GM23338 (cell line): ENCODE results near the gene ROR1. TPM values are rescaled to one million over a fixed set of nuclear protein-coding genes. Genes with fewer than 3 reads are reported as not detected.

Experiments
- ATAC-seq: fragments of 200-7000 bp; cut with Tn5 transposase; 3 replicates; pipeline ENCODE4 v1.9.1; 2020
- DNase-seq: peaks from one replicate; pipeline ENCODE4 v3.0.0-alpha.2; 2015; ENCODE audit warnings: low spot score
- H2AFZ ChIP-seq: fragments of 200-600 bp; sonication (generic); 2 replicates; pipeline ENCODE4 v1.8.0; 2016; ENCODE audit warnings: antibody characterized with exemption, mild to moderate bottlenecking, moderate library complexity
- H3F3A ChIP-seq: fragments of 200-600 bp; sonication (generic); replicated peaks from 2 replicates; pipeline ENCODE4 v1.8.0; 2017; ENCODE audit warnings: antibody characterized with exemption, mixed run types, low read depth
- H3K27ac ChIP-seq: fragments of 200-600 bp; sonication (generic); 2 replicates; pipeline ENCODE4 v1.6.1; 2016; ENCODE audit warnings: low read depth
- H3K27me3 ChIP-seq: fragments of 200-600 bp; sonication (generic); 2 replicates; pipeline ENCODE4 v1.8.0; 2016; ENCODE audit warnings: mild to moderate bottlenecking, mixed run types, moderate library complexity; ENCODE audit not compliant: insufficient read depth
- H3K36me3 ChIP-seq: fragments of 200-600 bp; sonication (generic); 2 replicates; pipeline ENCODE4 v1.8.0; 2016; ENCODE audit warnings: mild to moderate bottlenecking; ENCODE audit not compliant: insufficient read depth
- H3K4me1 ChIP-seq: fragments of 200-600 bp; sonication (generic); 2 replicates; pipeline ENCODE4 v1.8.0; 2016; ENCODE audit warnings: mild to moderate bottlenecking, moderate library complexity; ENCODE audit not compliant: insufficient read depth
- H3K4me2 ChIP-seq: fragments of 200-600 bp; sonication (generic); 2 replicates; pipeline ENCODE4 v1.7.1; 2017; ENCODE audit warnings: mixed run types
- H3K4me3 ChIP-seq: fragments of 200-600 bp; sonication (generic); 2 replicates; pipeline ENCODE4 v1.6.1; 2016; ENCODE audit warnings: mixed run types
- H3K79me2 ChIP-seq: fragments of 200-600 bp; sonication (generic); replicated peaks from 2 replicates; pipeline ENCODE4 v1.8.0; 2017; ENCODE audit warnings: mild to moderate bottlenecking; ENCODE audit not compliant: insufficient read depth
- H3K9me2 ChIP-seq: fragments of 200-600 bp; sonication (generic); 2 replicates; pipeline ENCODE4 v1.8.0; 2017; ENCODE audit not compliant: insufficient read depth
- H4K20me1 ChIP-seq: fragments of 200-600 bp; sonication (generic); replicated peaks from 2 replicates; pipeline ENCODE4 v1.8.0; 2017; ENCODE audit warnings: mild to moderate bottlenecking; ENCODE audit not compliant: insufficient read depth
- H3K27ac Mint-ChIP-seq: 2 replicates; pipeline ENCODE4 v1.8.0; 2020; ENCODE audit warnings: inconsistent platforms, mild to moderate bottlenecking, moderate library complexity, mixed read lengths
- H3K27me3 Mint-ChIP-seq: 3 replicates; pipeline ENCODE4 v1.8.0; 2022; ENCODE audit warnings: low read depth, mild to moderate bottlenecking, moderate library complexity, mixed read lengths, inconsistent platforms; ENCODE audit not compliant: insufficient read depth, poor library complexity
- H3K36me3 Mint-ChIP-seq: 3 replicates; pipeline ENCODE4 v1.8.0; 2021; ENCODE audit warnings: low read depth, mild to moderate bottlenecking, inconsistent platforms, moderate library complexity, mixed read lengths
- H3K4me1 Mint-ChIP-seq: 3 replicates; pipeline ENCODE4 v1.8.0; 2020; ENCODE audit warnings: mild to moderate bottlenecking, inconsistent platforms, mixed read lengths
- H3K4me3 Mint-ChIP-seq: 3 replicates; pipeline ENCODE4 v1.8.0; 2021; ENCODE audit warnings: moderate library complexity, mild to moderate bottlenecking, inconsistent platforms, mixed read lengths
- H3K9me3 Mint-ChIP-seq: 3 replicates; pipeline ENCODE4 v1.8.0; 2020; ENCODE audit warnings: moderate library complexity, mild to moderate bottlenecking, inconsistent platforms, mixed read lengths
- CREB1 ChIP-seq: fragments of 250-450 bp; sonication (Bioruptor Pico); IDR thresholded peaks from 2 replicates; pipeline ENCODE4 v1.5.0; 2020; ENCODE audit warnings: low read depth, mild to moderate bottlenecking, moderate library complexity
- CTCF ChIP-seq, 2 experiments: fragments of 200-600 bp in 1 of 2; sonication (generic) in 1 of 2; conservative IDR thresholded peaks; 2 replicates each; pipeline versions ENCODE4 v1.5.1 to v1.6.1; 2016 to 2017; ENCODE audit warnings: antibody characterized with exemption in 2 of 2, low read depth in 2 of 2, mild to moderate bottlenecking in 2 of 2, moderate library complexity in 1 of 2
- EZH2 ChIP-seq: fragments of 200-600 bp; sonication (generic); IDR thresholded peaks from one replicate; pipeline ENCODE4 v1.8.0; 2017; ENCODE audit warnings: antibody characterized with exemption, mild to moderate bottlenecking, low read depth; ENCODE audit not compliant: unreplicated experiment
- EZH2phosphoT487 ChIP-seq: fragments of 200-600 bp; sonication (generic); IDR thresholded peaks from one replicate; pipeline ENCODE4 v1.8.1; 2018; ENCODE audit warnings: antibody characterized with exemption; ENCODE audit not compliant: unreplicated experiment
- JUNB ChIP-seq: IDR thresholded peaks from one replicate; pipeline ENCODE4 v1.6.1; 2016; ENCODE audit warnings: antibody characterized with exemption; ENCODE audit not compliant: unreplicated experiment
- NANOG ChIP-seq: IDR thresholded peaks from 2 replicates; pipeline ENCODE4 v1.6.1; 2016; ENCODE audit warnings: antibody characterized with exemption, borderline replicate concordance
- POLR2AphosphoS5 ChIP-seq: IDR thresholded peaks from 2 replicates; pipeline ENCODE4 v1.6.1; 2016; ENCODE audit warnings: antibody characterized with exemption, low read depth
- STAT1 ChIP-seq: IDR thresholded peaks from one replicate; pipeline ENCODE4 v1.6.1; 2016; ENCODE audit warnings: antibody characterized with exemption; ENCODE audit not compliant: unreplicated experiment
- ZNF331 ChIP-seq: fragments of 250-450 bp; sonication (Bioruptor Pico); IDR thresholded peaks from 2 replicates; pipeline ENCODE4 v1.5.0; 2020; ENCODE audit warnings: low read depth, mild to moderate bottlenecking, moderate library complexity
- polyA plus RNA-seq: library from polyadenylated mRNA; unstranded; fragments of >200 nt; fragmentation: Nextera tagmentation; extraction: Ambion mirVana; gene quantifications from 2 replicates; pipeline ENCODE4 v1.2.1, GENCODE V29; 2016
- total RNA-seq: library from RNA; depleted of rRNA; stranded (reverse); fragments of >200 nt; shearing (Covaris generic); gene quantifications from 2 replicates; pipeline ENCODE4 v1.2.3, GENCODE V29; 2014
- TF ChIP-seq, protein P1 (sequence below): fragments of 250-450 bp; sonication (Bioruptor Pico); IDR thresholded peaks from 2 replicates; pipeline ENCODE4 v1.5.0; 2020; ENCODE audit warnings: mild to moderate bottlenecking, moderate library complexity
- TF ChIP-seq, protein P2 (sequence below): IDR thresholded peaks from one replicate; pipeline ENCODE4 v1.6.1; 2018; ENCODE audit warnings: antibody characterized with exemption; ENCODE audit not compliant: unreplicated experiment

ROR1 gene
- total and polyA plus RNA-seq, 2 experiments from 2014 or later, result 59.7 to 96.0 TPM

DNA sequence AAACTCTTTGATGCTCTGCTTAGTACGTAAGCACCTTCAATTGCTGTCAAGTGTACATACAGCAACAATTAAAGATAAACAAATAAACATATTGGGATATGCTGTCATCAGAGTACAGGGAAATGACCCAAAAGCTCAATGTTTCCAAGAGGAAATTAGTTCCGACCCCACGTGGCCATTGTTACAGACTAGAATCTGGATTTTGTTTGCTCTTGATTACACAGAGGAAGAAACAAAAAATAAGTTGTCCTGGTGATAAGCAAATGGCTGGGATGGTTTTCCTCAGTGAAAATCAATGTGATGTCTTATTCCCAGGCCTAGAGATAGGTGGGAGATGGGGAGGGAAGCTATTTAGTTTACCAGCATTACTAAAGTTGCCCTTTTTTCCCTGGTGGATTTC lies 316.6 kb downstream of the ROR1 start (continued):
- TF ChIP-seq, protein P1, sequence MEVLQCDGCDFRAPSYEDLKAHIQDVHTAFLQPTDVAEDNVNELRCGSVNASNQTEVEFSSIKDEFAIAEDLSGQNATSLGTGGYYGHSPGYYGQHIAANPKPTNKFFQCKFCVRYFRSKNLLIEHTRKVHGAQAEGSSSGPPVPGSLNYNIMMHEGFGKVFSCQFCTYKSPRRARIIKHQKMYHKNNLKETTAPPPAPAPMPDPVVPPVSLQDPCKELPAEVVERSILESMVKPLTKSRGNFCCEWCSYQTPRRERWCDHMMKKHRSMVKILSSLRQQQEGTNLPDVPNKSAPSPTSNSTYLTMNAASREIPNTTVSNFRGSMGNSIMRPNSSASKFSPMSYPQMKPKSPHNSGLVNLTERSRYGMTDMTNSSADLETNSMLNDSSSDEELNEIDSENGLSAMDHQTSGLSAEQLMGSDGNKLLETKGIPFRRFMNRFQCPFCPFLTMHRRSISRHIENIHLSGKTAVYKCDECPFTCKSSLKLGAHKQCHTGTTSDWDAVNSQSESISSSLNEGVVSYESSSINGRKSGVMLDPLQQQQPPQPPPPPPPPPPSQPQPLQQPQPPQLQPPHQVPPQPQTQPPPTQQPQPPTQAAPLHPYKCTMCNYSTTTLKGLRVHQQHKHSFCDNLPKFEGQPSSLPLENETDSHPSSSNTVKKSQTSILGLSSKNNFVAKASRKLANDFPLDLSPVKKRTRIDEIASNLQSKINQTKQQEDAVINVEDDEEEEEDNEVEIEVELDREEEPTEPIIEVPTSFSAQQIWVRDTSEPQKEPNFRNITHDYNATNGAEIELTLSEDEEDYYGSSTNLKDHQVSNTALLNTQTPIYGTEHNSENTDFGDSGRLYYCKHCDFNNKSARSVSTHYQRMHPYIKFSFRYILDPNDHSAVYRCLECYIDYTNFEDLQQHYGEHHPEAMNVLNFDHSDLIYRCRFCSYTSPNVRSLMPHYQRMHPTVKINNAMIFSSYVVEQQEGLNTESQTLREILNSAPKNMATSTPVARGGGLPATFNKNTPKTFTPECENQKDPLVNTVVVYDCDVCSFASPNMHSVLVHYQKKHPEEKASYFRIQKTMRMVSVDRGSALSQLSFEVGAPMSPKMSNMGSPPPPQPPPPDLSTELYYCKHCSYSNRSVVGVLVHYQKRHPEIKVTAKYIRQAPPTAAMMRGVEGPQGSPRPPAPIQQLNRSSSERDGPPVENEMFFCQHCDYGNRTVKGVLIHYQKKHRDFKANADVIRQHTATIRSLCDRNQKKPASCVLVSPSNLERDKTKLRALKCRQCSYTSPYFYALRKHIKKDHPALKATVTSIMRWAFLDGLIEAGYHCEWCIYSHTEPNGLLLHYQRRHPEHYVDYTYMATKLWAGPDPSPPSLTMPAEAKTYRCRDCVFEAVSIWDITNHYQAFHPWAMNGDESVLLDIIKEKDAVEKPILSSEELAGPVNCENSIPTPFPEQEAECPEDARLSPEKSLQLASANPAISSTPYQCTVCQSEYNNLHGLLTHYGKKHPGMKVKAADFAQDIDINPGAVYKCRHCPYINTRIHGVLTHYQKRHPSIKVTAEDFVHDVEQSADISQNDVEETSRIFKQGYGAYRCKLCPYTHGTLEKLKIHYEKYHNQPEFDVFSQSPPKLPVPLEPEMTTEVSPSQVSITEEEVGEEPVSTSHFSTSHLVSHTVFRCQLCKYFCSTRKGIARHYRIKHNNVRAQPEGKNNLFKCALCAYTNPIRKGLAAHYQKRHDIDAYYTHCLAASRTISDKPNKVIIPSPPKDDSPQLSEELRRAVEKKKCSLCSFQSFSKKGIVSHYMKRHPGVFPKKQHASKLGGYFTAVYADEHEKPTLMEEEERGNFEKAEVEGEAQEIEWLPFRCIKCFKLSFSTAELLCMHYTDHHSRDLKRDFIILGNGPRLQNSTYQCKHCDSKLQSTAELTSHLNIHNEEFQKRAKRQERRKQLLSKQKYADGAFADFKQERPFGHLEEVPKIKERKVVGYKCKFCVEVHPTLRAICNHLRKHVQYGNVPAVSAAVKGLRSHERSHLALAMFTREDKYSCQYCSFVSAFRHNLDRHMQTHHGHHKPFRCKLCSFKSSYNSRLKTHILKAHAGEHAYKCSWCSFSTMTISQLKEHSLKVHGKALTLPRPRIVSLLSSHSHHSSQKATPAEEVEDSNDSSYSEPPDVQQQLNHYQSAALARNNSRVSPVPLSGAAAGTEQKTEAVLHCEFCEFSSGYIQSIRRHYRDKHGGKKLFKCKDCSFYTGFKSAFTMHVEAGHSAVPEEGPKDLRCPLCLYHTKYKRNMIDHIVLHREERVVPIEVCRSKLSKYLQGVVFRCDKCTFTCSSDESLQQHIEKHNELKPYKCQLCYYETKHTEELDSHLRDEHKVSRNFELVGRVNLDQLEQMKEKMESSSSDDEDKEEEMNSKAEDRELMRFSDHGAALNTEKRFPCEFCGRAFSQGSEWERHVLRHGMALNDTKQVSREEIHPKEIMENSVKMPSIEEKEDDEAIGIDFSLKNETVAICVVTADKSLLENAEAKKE (CRISPR knock-in tag), result no peak
- TF ChIP-seq EZH2phosphoT487 (no peak), POLR2AphosphoS5 (no peak), EZH2 (no peak), CREB1 (no peak), ZNF331 (no peak), NANOG (no peak)

DNA sequence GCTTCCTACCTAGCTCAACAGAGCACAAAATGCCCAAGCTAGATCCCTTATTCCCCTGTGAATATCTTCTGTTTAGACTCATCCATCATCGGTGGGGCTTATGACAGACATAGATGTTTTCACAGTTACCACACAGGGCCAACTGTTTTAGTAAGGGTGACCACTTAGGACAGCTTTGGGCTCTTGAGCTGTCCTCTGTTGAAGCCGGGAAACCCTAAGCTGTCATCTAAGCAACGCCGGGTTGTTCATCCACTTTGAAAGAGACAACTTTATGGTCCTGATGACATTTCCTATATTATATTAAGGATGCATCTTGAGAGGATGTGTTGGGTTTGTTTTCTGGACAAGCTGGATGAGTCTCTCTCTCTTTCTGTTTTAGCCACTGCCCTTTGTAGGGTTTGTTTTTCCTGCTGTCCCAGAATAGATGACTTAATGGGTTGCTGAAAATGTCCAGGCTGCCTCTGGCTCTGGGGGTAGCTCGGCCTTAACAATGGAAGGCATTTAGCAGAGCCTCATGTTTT lies 319.1 kb downstream of the ROR1 start:
- H4K20me1 ChIP-seq, result peaks cover 10% of the 10 kb centered on the region
- no peak overlapping the region for H3K4me2 ChIP-seq
- H3K27me3 ChIP-seq, result no peaks in the 10 kb centered on the region
- H3K4me1 ChIP-seq, result no peaks in the 10 kb centered on the region
- DNase-seq (no peak), ATAC-seq (no peak; the same call in 2 of the 3 replicates)
- no peak overlapping the region for H3K4me3 ChIP-seq
- peaks cover 23% of the 10 kb centered on the region for H3K4me1 Mint-ChIP-seq
- no peaks in the 10 kb centered on the region for H3F3A ChIP-seq
- H3K27me3 Mint-ChIP-seq, result peaks cover 4% of the 10 kb centered on the region
- H3K27ac ChIP-seq, result no peak overlapping the region
- H3K9me3 Mint-ChIP-seq, result no peaks in the 10 kb centered on the region
- H3K4me3 Mint-ChIP-seq, result no peak overlapping the region
- H3K9me2 ChIP-seq, result no peaks in the 10 kb centered on the region
- H3K27ac Mint-ChIP-seq, result no peak overlapping the region
- no peaks in the 10 kb centered on the region for H3K36me3 ChIP-seq
- H2AFZ ChIP-seq, result no peak overlapping the region
- H3K79me2 ChIP-seq, result peaks cover 8% of the 10 kb centered on the region; the same call in 1 of the 2 replicates
- H3K36me3 Mint-ChIP-seq, result peaks cover 6% of the 10 kb centered on the region; the same call in 1 of the 3 replicates
- no peak for TF ChIP-seq CTCF (conservative IDR thresholded peaks at IDR 0.05; ENCODE audit: low read depth in 2 of 2)
- no peak for TF ChIP-seq JUNB
- TF ChIP-seq POLR2AphosphoS5, result no peak
- TF ChIP-seq, protein P2, sequence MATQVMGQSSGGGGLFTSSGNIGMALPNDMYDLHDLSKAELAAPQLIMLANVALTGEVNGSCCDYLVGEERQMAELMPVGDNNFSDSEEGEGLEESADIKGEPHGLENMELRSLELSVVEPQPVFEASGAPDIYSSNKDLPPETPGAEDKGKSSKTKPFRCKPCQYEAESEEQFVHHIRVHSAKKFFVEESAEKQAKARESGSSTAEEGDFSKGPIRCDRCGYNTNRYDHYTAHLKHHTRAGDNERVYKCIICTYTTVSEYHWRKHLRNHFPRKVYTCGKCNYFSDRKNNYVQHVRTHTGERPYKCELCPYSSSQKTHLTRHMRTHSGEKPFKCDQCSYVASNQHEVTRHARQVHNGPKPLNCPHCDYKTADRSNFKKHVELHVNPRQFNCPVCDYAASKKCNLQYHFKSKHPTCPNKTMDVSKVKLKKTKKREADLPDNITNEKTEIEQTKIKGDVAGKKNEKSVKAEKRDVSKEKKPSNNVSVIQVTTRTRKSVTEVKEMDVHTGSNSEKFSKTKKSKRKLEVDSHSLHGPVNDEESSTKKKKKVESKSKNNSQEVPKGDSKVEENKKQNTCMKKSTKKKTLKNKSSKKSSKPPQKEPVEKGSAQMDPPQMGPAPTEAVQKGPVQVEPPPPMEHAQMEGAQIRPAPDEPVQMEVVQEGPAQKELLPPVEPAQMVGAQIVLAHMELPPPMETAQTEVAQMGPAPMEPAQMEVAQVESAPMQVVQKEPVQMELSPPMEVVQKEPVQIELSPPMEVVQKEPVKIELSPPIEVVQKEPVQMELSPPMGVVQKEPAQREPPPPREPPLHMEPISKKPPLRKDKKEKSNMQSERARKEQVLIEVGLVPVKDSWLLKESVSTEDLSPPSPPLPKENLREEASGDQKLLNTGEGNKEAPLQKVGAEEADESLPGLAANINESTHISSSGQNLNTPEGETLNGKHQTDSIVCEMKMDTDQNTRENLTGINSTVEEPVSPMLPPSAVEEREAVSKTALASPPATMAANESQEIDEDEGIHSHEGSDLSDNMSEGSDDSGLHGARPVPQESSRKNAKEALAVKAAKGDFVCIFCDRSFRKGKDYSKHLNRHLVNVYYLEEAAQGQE, result no peak
- no peak for TF ChIP-seq STAT1
